GM23338 (cell line): ENCODE data around the gene COMP. TPM values are rescaled to one million over a fixed set of nuclear protein-coding genes. Genes with fewer than 3 reads are reported as not detected.

Experiments used
- ATAC-seq: fragments of 200-7000 bp; cut with Tn5 transposase; 3 replicates; pipeline ENCODE4 v1.9.1; 2020
- DNase-seq: peaks from one replicate; pipeline ENCODE4 v3.0.0-alpha.2; 2015; ENCODE audit warnings: low spot score
- H2AFZ ChIP-seq: fragments of 200-600 bp; sonication (generic); 2 replicates; pipeline ENCODE4 v1.8.0; 2016; ENCODE audit warnings: antibody characterized with exemption, mild to moderate bottlenecking, moderate library complexity
- H3F3A ChIP-seq: fragments of 200-600 bp; sonication (generic); replicated peaks from 2 replicates; pipeline ENCODE4 v1.8.0; 2017; ENCODE audit warnings: antibody characterized with exemption, mixed run types, low read depth
- H3K27ac ChIP-seq: fragments of 200-600 bp; sonication (generic); 2 replicates; pipeline ENCODE4 v1.6.1; 2016; ENCODE audit warnings: low read depth
- H3K27me3 ChIP-seq: fragments of 200-600 bp; sonication (generic); 2 replicates; pipeline ENCODE4 v1.8.0; 2016; ENCODE audit warnings: mild to moderate bottlenecking, mixed run types, moderate library complexity; ENCODE audit not compliant: insufficient read depth
- H3K36me3 ChIP-seq: fragments of 200-600 bp; sonication (generic); 2 replicates; pipeline ENCODE4 v1.8.0; 2016; ENCODE audit warnings: mild to moderate bottlenecking; ENCODE audit not compliant: insufficient read depth
- H3K4me1 ChIP-seq: fragments of 200-600 bp; sonication (generic); 2 replicates; pipeline ENCODE4 v1.8.0; 2016; ENCODE audit warnings: mild to moderate bottlenecking, moderate library complexity; ENCODE audit not compliant: insufficient read depth
- H3K4me2 ChIP-seq: fragments of 200-600 bp; sonication (generic); 2 replicates; pipeline ENCODE4 v1.7.1; 2017; ENCODE audit warnings: mixed run types
- H3K4me3 ChIP-seq: fragments of 200-600 bp; sonication (generic); 2 replicates; pipeline ENCODE4 v1.6.1; 2016; ENCODE audit warnings: mixed run types
- H3K79me2 ChIP-seq: fragments of 200-600 bp; sonication (generic); replicated peaks from 2 replicates; pipeline ENCODE4 v1.8.0; 2017; ENCODE audit warnings: mild to moderate bottlenecking; ENCODE audit not compliant: insufficient read depth
- H3K9me2 ChIP-seq: fragments of 200-600 bp; sonication (generic); 2 replicates; pipeline ENCODE4 v1.8.0; 2017; ENCODE audit not compliant: insufficient read depth
- H4K20me1 ChIP-seq: fragments of 200-600 bp; sonication (generic); replicated peaks from 2 replicates; pipeline ENCODE4 v1.8.0; 2017; ENCODE audit warnings: mild to moderate bottlenecking; ENCODE audit not compliant: insufficient read depth
- H3K27ac Mint-ChIP-seq: 2 replicates; pipeline ENCODE4 v1.8.0; 2020; ENCODE audit warnings: inconsistent platforms, mild to moderate bottlenecking, moderate library complexity, mixed read lengths
- H3K27me3 Mint-ChIP-seq: 3 replicates; pipeline ENCODE4 v1.8.0; 2022; ENCODE audit warnings: low read depth, mild to moderate bottlenecking, moderate library complexity, mixed read lengths, inconsistent platforms; ENCODE audit not compliant: insufficient read depth, poor library complexity
- H3K36me3 Mint-ChIP-seq: 3 replicates; pipeline ENCODE4 v1.8.0; 2021; ENCODE audit warnings: low read depth, mild to moderate bottlenecking, inconsistent platforms, moderate library complexity, mixed read lengths
- H3K4me1 Mint-ChIP-seq: 3 replicates; pipeline ENCODE4 v1.8.0; 2020; ENCODE audit warnings: mild to moderate bottlenecking, inconsistent platforms, mixed read lengths
- H3K4me3 Mint-ChIP-seq: 3 replicates; pipeline ENCODE4 v1.8.0; 2021; ENCODE audit warnings: moderate library complexity, mild to moderate bottlenecking, inconsistent platforms, mixed read lengths
- H3K9me3 Mint-ChIP-seq: 3 replicates; pipeline ENCODE4 v1.8.0; 2020; ENCODE audit warnings: moderate library complexity, mild to moderate bottlenecking, inconsistent platforms, mixed read lengths
- EZH2 ChIP-seq: fragments of 200-600 bp; sonication (generic); IDR thresholded peaks from one replicate; pipeline ENCODE4 v1.8.0; 2017; ENCODE audit warnings: antibody characterized with exemption, mild to moderate bottlenecking, low read depth; ENCODE audit not compliant: unreplicated experiment
- EZH2phosphoT487 ChIP-seq: fragments of 200-600 bp; sonication (generic); IDR thresholded peaks from one replicate; pipeline ENCODE4 v1.8.1; 2018; ENCODE audit warnings: antibody characterized with exemption; ENCODE audit not compliant: unreplicated experiment
- NANOG ChIP-seq: IDR thresholded peaks from 2 replicates; pipeline ENCODE4 v1.6.1; 2016; ENCODE audit warnings: antibody characterized with exemption, borderline replicate concordance
- POLR2AphosphoS5 ChIP-seq: IDR thresholded peaks from 2 replicates; pipeline ENCODE4 v1.6.1; 2016; ENCODE audit warnings: antibody characterized with exemption, low read depth
- STAT1 ChIP-seq: IDR thresholded peaks from one replicate; pipeline ENCODE4 v1.6.1; 2016; ENCODE audit warnings: antibody characterized with exemption; ENCODE audit not compliant: unreplicated experiment
- ZNF331 ChIP-seq: fragments of 250-450 bp; sonication (Bioruptor Pico); IDR thresholded peaks from 2 replicates; pipeline ENCODE4 v1.5.0; 2020; ENCODE audit warnings: low read depth, mild to moderate bottlenecking, moderate library complexity
- ZNF462 ChIP-seq: fragments of 250-450 bp; sonication (Bioruptor Pico); IDR thresholded peaks from 2 replicates; pipeline ENCODE4 v1.5.0; 2020; ENCODE audit warnings: mild to moderate bottlenecking, moderate library complexity
- polyA plus RNA-seq: library from polyadenylated mRNA; unstranded; fragments of >200 nt; fragmentation: Nextera tagmentation; extraction: Ambion mirVana; gene quantifications from 2 replicates; pipeline ENCODE4 v1.2.1, GENCODE V29; 2016
- total RNA-seq: library from RNA; depleted of rRNA; stranded (reverse); fragments of >200 nt; shearing (Covaris generic); gene quantifications from 2 replicates; pipeline ENCODE4 v1.2.3, GENCODE V29; 2014
- TF ChIP-seq, protein P1 (sequence below): IDR thresholded peaks from one replicate; pipeline ENCODE4 v1.6.1; 2018; ENCODE audit warnings: antibody characterized with exemption; ENCODE audit not compliant: unreplicated experiment

COMP gene
- total and polyA plus RNA-seq, 2 experiments from 2014 or later: 0.58 to 0.63 TPM

DNA sequence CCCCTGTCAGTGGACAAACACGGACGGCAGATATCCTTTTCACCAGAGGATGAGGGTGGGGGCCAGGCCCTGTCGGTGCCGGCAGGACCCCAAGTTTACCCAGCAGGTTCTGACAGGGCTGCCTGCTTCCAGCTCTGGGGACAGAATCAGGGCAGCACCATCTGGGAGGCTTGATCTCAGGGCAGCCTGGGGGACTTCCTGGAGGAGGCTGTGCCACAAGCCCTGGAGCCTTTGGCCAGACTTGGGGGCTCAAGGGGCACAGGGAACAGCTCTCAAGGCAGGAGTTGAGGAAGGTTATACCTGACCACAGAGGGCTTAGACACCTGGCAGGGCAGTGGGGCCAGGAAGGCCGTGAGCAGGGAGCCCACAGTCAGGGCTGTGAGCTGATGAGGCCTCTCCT, 45.2 kb downstream of the COMP start (continued):
- TF ChIP-seq ZNF462 (CRISPR knock-in tag): no peak

GRCh38 chr19:18745012-18745735, 45.9 kb downstream of the COMP start:
- no peaks in the 10 kb centered on the region; the same call in 1 of the 2 replicates for H4K20me1 ChIP-seq
- H3K36me3 ChIP-seq: no peaks in the 10 kb centered on the region
- no peak overlapping the region for H2AFZ ChIP-seq
- H3K27ac ChIP-seq: no peak overlapping the region
- Mint-ChIP-seq H3K27ac (no peak overlapping the region), H3K9me3 (no peaks in the 10 kb centered on the region; the same call in 2 of the 3 replicates), H3K4me3 (no peak overlapping the region), H3K27me3 (peaks cover 6% of the 10 kb centered on the region), H3K36me3 (no peaks in the 10 kb centered on the region; the same call in 2 of the 3 replicates), H3K4me1 (peaks cover 11% of the 10 kb centered on the region)
- no peaks in the 10 kb centered on the region; the same call in 1 of the 2 replicates for H3K4me1 ChIP-seq
- ATAC-seq: peak; percentile 14
- no peaks in the 10 kb centered on the region for H3F3A ChIP-seq
- no peaks in the 10 kb centered on the region for H3K79me2 ChIP-seq
- no peak overlapping the region for H3K4me2 ChIP-seq
- no peaks in the 10 kb centered on the region for H3K27me3 ChIP-seq
- H3K9me2 ChIP-seq: no peaks in the 10 kb centered on the region
- DNase-seq: no peak
- no peak overlapping the region for H3K4me3 ChIP-seq
- TF ChIP-seq EZH2: no peak
- no peak for TF ChIP-seq STAT1
- no peak for TF ChIP-seq POLR2AphosphoS5
- no peak for TF ChIP-seq EZH2phosphoT487
- no peak for TF ChIP-seq NANOG
- TF ChIP-seq, protein P1, sequence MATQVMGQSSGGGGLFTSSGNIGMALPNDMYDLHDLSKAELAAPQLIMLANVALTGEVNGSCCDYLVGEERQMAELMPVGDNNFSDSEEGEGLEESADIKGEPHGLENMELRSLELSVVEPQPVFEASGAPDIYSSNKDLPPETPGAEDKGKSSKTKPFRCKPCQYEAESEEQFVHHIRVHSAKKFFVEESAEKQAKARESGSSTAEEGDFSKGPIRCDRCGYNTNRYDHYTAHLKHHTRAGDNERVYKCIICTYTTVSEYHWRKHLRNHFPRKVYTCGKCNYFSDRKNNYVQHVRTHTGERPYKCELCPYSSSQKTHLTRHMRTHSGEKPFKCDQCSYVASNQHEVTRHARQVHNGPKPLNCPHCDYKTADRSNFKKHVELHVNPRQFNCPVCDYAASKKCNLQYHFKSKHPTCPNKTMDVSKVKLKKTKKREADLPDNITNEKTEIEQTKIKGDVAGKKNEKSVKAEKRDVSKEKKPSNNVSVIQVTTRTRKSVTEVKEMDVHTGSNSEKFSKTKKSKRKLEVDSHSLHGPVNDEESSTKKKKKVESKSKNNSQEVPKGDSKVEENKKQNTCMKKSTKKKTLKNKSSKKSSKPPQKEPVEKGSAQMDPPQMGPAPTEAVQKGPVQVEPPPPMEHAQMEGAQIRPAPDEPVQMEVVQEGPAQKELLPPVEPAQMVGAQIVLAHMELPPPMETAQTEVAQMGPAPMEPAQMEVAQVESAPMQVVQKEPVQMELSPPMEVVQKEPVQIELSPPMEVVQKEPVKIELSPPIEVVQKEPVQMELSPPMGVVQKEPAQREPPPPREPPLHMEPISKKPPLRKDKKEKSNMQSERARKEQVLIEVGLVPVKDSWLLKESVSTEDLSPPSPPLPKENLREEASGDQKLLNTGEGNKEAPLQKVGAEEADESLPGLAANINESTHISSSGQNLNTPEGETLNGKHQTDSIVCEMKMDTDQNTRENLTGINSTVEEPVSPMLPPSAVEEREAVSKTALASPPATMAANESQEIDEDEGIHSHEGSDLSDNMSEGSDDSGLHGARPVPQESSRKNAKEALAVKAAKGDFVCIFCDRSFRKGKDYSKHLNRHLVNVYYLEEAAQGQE: no peak
- no peak for TF ChIP-seq ZNF331 (CRISPR knock-in tag)
